Smooth muscle cell (in vitro differentiated cells): ENCODE data around the gene CCDC188. TPM values are rescaled to one million over a fixed set of nuclear protein-coding genes. Genes with fewer than 3 reads are reported as not detected.

Source experiments
- DNase-seq: peaks from one replicate; lab custom pipeline; 2025; ENCODE audit not compliant: unreplicated experiment; lab: John Stamatoyannopoulos, UW
- H2AFZ ChIP-seq: fragments of 200-600 bp; sonication (generic); 2 replicates; pipeline ENCODE4 v1.6.0; 2016; ENCODE audit warnings: antibody characterized with exemption, low read depth, mild to moderate bottlenecking
- H3F3A ChIP-seq: fragments of 200-600 bp; sonication (generic); 2 replicates; pipeline ENCODE4 v1.6.0; 2017; ENCODE audit warnings: antibody characterized with exemption, low read depth
- H3K27ac ChIP-seq: fragments of 200-600 bp; sonication (generic); 2 replicates; pipeline ENCODE4 v1.5.1; 2016; ENCODE audit warnings: low read depth, mild to moderate bottlenecking
- H3K27me3 ChIP-seq: fragments of 200-600 bp; sonication (generic); 2 replicates; pipeline ENCODE4 v1.6.1; 2016; ENCODE audit warnings: low read depth, mild to moderate bottlenecking
- H3K36me3 ChIP-seq: fragments of 200-600 bp; sonication (generic); 2 replicates; pipeline ENCODE4 v1.5.1; 2016; ENCODE audit warnings: low read depth
- H3K4me1 ChIP-seq: fragments of 200-600 bp; sonication (generic); 2 replicates; pipeline ENCODE4 v1.5.1; 2016; ENCODE audit warnings: low read depth
- H3K4me2 ChIP-seq: fragments of 200-600 bp; sonication (generic); 2 replicates; pipeline ENCODE4 v1.6.0; 2016; ENCODE audit warnings: mild to moderate bottlenecking
- H3K4me3 ChIP-seq: fragments of 200-600 bp; sonication (generic); 2 replicates; pipeline ENCODE4 v1.5.1; 2016; ENCODE audit warnings: mild to moderate bottlenecking
- H3K79me2 ChIP-seq: fragments of 200-600 bp; sonication (generic); 2 replicates; pipeline ENCODE4 v1.6.0; 2016; ENCODE audit warnings: low read depth, mild to moderate bottlenecking
- H3K9ac ChIP-seq: fragments of 200-600 bp; sonication (generic); 2 replicates; pipeline ENCODE4 v1.6.0; 2016; ENCODE audit warnings: low read depth
- H3K9me3 ChIP-seq: fragments of 200-600 bp; sonication (generic); replicated peaks from 2 replicates; pipeline ENCODE4 v1.5.1; 2016; ENCODE audit warnings: low read depth
- H4K20me1 ChIP-seq: fragments of 200-600 bp; sonication (generic); 2 replicates; pipeline ENCODE4 v1.6.0; 2016; ENCODE audit warnings: low read depth
- WGBS: methylation state at CpG from one replicate; pipeline ENCODE4 v1.1.7; 2016; ENCODE audit warnings: low lambda C conversion rate; 5-methylcytosine and 5-hydroxymethylcytosine counted together
- polyA plus RNA-seq: library from polyadenylated mRNA; unstranded; fragments of >200 nt; fragmentation: Nextera tagmentation; extraction: Ambion mirVana; gene quantifications from 2 replicates; pipeline ENCODE4 v1.2.1, GENCODE V29; 2016
- total RNA-seq: library from RNA; depleted of rRNA; stranded (reverse); fragments of >200 nt; gene quantifications from 2 replicates; pipeline ENCODE4 v1.2.3, GENCODE V29; 2014
- TF ChIP-seq, protein P1 (sequence below): fragments of 200-600 bp; sonication (generic); IDR thresholded peaks from 2 replicates; pipeline ENCODE4 v1.5.1; 2017; ENCODE audit warnings: borderline replicate concordance, mild to moderate bottlenecking, antibody characterized with exemption; ENCODE audit not compliant: insufficient read depth, poor library complexity, severe bottlenecking

The CCDC188 gene
- total and polyA plus RNA-seq, 2 experiments from 2014 or later: not detected

DNA sequence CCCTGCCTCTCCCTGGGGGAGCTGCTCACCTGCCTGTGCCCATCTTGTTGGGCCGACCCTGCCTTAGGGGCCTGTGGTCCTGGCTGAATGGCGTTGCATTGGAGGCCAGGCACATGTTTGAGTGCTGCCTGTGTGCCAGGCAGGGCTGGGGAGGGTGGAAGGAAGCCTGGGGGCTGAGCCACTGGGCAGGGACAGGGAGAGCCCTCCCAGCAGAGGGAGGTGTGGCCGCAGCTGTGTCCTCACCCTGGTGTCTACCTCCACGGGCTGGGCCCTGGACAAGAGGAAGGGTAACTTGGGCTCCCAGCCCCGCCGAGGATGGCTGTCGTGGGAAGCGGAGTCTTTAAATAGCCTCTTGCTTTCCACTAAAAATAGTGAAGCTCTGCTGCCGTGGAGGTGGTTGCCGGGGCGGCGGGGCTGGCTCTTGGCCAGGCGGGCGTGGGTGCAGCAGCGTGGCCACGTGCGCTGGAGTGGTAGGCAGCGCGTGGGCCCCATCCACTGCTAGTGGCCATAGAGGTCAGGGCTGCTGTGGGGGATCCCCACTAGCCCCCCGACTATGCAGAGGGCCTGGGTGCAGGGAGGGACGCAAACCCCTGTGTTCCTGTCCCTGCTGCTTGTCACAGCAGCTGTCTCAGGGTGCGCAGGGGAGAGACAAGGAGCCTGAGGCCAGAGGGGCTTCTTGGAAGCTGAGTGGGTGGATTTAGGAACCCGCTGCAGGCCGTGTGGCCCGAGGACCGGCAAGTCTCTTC lies 13.0 kb downstream of the CCDC188 start:
- TF ChIP-seq, protein P1, sequence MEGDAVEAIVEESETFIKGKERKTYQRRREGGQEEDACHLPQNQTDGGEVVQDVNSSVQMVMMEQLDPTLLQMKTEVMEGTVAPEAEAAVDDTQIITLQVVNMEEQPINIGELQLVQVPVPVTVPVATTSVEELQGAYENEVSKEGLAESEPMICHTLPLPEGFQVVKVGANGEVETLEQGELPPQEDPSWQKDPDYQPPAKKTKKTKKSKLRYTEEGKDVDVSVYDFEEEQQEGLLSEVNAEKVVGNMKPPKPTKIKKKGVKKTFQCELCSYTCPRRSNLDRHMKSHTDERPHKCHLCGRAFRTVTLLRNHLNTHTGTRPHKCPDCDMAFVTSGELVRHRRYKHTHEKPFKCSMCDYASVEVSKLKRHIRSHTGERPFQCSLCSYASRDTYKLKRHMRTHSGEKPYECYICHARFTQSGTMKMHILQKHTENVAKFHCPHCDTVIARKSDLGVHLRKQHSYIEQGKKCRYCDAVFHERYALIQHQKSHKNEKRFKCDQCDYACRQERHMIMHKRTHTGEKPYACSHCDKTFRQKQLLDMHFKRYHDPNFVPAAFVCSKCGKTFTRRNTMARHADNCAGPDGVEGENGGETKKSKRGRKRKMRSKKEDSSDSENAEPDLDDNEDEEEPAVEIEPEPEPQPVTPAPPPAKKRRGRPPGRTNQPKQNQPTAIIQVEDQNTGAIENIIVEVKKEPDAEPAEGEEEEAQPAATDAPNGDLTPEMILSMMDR: no peak
- Histone ChIP-seq H3K4me2 (no peak overlapping the region), H4K20me1 (peaks cover 97% of the 10 kb centered on the region), H3K4me1 (peaks cover 3% of the 10 kb centered on the region), H3K4me3 (no peak overlapping the region), H3F3A (no peaks in the 10 kb centered on the region), H3K79me2 (peaks cover 48% of the 10 kb centered on the region), H3K27me3 (no peaks in the 10 kb centered on the region), H2AFZ (no peak overlapping the region), H3K9ac (no peak overlapping the region), H3K36me3 (no peaks in the 10 kb centered on the region), H3K27ac (no peak overlapping the region), H3K9me3 (no peaks in the 10 kb centered on the region)
- WGBS: 85% methylated on average over 26 of the region's 26 CpGs
- DNase-seq: no peak

GRCh38 chr22:20137113-20137512 lies 13.7 kb downstream of the CCDC188 start:
- H3K9me3 ChIP-seq: no peaks in the 10 kb centered on the region
- H3K27me3 ChIP-seq: no peaks in the 10 kb centered on the region
- H3K36me3 ChIP-seq: no peaks in the 10 kb centered on the region
- H3K9ac ChIP-seq: no peak overlapping the region
- H3K4me1 ChIP-seq: peaks cover 7% of the 10 kb centered on the region
- H3K4me3 ChIP-seq: no peak overlapping the region
- H4K20me1 ChIP-seq: peaks cover 100% of the 10 kb centered on the region
- H2AFZ ChIP-seq: no peak overlapping the region
- WGBS: 95% methylated on average over 13 of the region's 13 CpGs
- no peaks in the 10 kb centered on the region for H3F3A ChIP-seq
- peaks cover 55% of the 10 kb centered on the region for H3K79me2 ChIP-seq
- no peak for DNase-seq
- H3K4me2 ChIP-seq: no peak overlapping the region
- H3K27ac ChIP-seq: no peak overlapping the region
- TF ChIP-seq, protein P1: no peak

DNA sequence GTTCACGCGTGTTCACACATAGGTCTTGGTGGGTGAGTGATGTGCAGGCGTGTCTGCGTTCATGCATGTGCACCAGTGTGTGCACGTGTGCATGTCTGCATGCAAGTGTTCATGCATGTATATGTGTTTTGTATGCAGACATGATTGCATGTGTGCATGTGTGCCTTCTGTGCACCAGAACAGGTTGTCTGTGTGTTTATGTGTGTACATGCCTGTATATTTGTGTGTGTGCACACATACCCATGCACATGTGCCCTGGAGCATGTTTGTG lies 14.3 kb downstream of the CCDC188 start:
- no peak overlapping the region for H3K4me2 ChIP-seq

More for the DNA sequence above, 14.3 kb downstream of the CCDC188 start:
- H3K27ac ChIP-seq: no peak overlapping the region
- no peaks in the 10 kb centered on the region for H3K27me3 ChIP-seq
- no peak overlapping the region for H2AFZ ChIP-seq
- peaks cover 7% of the 10 kb centered on the region for H3K4me1 ChIP-seq
- H3F3A ChIP-seq: no peaks in the 10 kb centered on the region
- DNase-seq: no peak
- no peaks in the 10 kb centered on the region for H3K36me3 ChIP-seq
- H4K20me1 ChIP-seq: peaks cover 95% of the 10 kb centered on the region
- TF ChIP-seq, protein P1: no peak
- no peak overlapping the region for H3K4me3 ChIP-seq
- WGBS: 100% methylated on average over 5 of the region's 5 CpGs
- no peaks in the 10 kb centered on the region for H3K9me3 ChIP-seq
- no peak overlapping the region for H3K9ac ChIP-seq
- H3K79me2 ChIP-seq: peaks cover 58% of the 10 kb centered on the region
